Mucosa of gallbladder (tissue), 1 donor: ENCODE data around the gene PTDSS2. TPM values are rescaled to one million over a fixed set of nuclear protein-coding genes. Genes with fewer than 3 reads are reported as not detected.
"Not testable (repeated sequence)": the region's sequence is repeated elsewhere in the genome, so short reads cannot be mapped to it uniquely, and the experiment has no call there.

Experiments used
- DNase-seq: peaks from one replicate; pipeline ENCODE4 v3.0.0-alpha.2; 2020; ENCODE audit warnings: low spot score
- total RNA-seq: library from RNA; stranded (reverse); gene quantifications from one replicate; pipeline ENCODE4 v1.2.1, GENCODE V29; 2021
- donor health status: DM: no; HTN: no; CAD: no.

The PTDSS2 gene
- total RNA-seq, 1 donor from 2014 or later = 36.6 TPM

DNA sequence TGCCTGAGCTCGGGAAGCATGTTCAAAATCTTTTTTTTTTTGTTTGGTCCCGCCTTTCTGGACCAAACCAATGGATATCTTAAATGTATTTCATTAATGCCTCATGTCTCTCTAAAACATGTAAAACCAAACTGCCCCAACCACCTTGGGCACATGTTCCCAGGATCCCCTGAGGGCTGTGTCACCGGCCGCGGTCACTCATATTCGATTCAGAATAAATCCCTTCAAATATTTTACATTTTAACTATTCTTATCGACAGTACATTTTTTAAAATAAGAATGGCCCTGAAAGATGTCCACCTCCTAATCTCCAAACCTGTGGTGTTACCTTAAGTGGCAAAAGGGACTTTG lies 54.9 kb downstream of the PTDSS2 start:
- no peak for DNase-seq

GRCh38 chr11:506238-506994 lies 56.3 kb downstream of the PTDSS2 start:
- peak; percentile 98 for DNase-seq

- peak; percentile 99 for DNase-seq
Measured at GRCh38 chr11:506995-507726, 57.1 kb downstream of the PTDSS2 start, which contains the start of gene RNH1. Gene RNH1, minus strand, starts transcription at chr11:507242. Its CDS starts 5,080 bp downstream, at chr11:502162.

GRCh38 chr11:507727-508515 lies 57.8 kb downstream of the PTDSS2 start:
- DNase-seq = no peak

DNA sequence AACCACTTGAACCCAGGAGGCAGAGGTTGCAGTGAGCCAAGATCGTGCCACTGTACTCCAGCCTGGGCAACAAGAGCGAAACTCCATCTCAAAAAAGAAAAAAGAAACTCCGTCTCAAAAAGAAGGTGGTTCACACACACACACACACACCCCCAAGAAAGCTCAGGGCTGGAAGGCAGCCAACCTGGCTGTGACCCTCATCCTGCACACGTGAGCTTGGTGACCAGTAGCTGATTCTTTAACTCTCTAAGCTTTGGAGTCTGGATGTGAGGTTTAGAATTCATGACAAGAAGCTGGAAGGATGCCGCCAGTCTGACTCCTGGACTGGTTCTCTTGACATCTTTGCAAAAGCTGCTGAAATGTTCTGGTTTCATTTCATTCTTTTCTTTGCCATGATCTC lies 58.9 kb downstream of the PTDSS2 start:
- DNase-seq = no peak

- DNase-seq = no peak
Measured at GRCh38 chr11:512761-513595, 62.9 kb downstream of the PTDSS2 start.

GRCh38 chr11:514606-515005 lies 64.5 kb downstream of the PTDSS2 start:
- no peak for DNase-seq

DNA sequence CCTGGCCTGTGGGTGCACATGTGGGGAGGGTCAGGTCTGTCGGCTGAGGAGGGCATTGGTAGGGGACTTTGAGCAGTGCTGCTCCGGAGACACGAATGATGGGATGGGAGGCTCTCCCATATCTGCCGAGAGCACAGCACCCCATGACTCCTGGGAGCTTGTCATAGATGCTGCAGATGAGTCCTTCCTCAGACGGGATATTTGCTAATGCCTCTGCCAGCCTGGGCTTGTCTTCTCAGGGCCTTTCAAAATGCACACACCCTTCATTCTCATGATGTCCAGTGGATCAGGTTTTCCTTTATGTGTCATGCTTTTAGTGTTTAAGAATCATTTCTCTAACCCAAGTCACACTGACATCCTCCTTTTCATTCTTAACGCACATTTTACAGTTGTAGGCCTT lies 65.1 kb downstream of the PTDSS2 start:
- DNase-seq = no peak

GRCh38 chr11:516400-516799 lies 66.3 kb downstream of the PTDSS2 start:
- DNase-seq = no peak

- DNase-seq = not testable (repeated sequence)
Measured at GRCh38 chr11:516918-517685, 67.0 kb downstream of the PTDSS2 start.

- peak; percentile 83 for DNase-seq
Measured at GRCh38 chr11:518463-519202, 68.6 kb downstream of the PTDSS2 start.

DNA sequence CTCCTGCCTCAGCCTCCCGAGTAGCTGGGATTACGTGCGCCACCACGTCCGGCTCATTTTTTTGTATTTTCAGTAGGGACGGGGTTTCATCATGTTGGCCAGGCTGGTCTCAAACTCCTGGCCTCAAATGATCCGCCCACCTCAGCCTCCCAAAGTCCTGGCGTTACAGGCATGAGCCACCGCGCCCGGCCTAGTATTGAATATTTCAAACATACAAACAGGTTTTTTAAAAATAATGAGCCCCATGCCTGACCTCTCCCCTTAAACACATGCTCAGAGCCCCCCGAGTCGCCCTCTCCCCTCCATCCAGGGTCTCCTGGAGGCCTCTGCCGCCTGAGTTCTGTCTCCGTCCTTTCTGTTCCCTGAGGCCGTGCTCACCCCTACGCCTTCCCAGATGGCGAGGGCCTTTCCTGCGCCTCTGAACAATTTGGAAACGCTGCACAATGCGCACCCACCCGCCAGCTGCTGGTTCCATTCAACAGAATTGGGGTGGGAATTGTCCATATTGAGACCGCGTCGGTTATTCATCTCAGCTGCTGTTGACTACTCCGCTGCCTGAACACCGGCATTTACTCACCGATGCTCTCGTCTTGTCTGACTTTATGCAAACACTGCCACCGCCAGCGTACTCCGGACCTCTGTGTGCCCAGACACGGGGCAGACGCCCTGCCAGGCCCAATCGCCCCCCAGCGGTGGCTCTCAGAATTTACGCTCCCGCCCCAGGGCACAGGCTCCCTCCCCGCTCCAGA lies 70.5 kb downstream of the PTDSS2 start:
- no peak for DNase-seq

DNA sequence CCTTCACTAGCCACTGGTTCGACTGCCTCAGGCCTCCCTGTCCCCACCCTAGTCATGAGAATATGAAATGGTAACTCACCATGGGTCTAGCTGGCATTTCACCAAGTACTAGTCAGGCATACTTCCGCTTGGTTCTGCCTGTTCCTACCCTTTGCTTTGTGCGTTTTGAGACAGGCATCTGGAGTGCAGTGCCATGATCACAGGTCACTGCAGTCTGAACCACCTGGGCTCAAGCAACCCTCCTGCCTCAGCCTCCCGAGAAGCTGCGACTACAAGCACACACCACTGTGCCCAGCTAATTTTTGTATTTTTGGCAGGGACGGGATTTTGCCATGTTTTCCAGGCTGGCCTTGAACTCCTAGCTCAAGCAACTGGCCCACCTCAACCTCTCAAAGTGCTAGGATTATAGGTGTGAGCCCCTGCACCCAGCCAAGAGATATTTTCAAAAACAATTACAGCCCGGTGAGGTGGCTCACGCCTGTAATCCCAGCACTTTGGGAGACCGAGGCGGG lies 71.2 kb downstream of the PTDSS2 start:
- DNase-seq = no peak

- DNase-seq = no peak
Measured at GRCh38 chr11:526192-526591, 76.1 kb downstream of the PTDSS2 start.

GRCh38 chr11:528166-528814 lies 78.2 kb downstream of the PTDSS2 start:
- DNase-seq = no peak

GRCh38 chr11:528815-529727 lies 79.0 kb downstream of the PTDSS2 start:
- DNase-seq = no peak

DNA sequence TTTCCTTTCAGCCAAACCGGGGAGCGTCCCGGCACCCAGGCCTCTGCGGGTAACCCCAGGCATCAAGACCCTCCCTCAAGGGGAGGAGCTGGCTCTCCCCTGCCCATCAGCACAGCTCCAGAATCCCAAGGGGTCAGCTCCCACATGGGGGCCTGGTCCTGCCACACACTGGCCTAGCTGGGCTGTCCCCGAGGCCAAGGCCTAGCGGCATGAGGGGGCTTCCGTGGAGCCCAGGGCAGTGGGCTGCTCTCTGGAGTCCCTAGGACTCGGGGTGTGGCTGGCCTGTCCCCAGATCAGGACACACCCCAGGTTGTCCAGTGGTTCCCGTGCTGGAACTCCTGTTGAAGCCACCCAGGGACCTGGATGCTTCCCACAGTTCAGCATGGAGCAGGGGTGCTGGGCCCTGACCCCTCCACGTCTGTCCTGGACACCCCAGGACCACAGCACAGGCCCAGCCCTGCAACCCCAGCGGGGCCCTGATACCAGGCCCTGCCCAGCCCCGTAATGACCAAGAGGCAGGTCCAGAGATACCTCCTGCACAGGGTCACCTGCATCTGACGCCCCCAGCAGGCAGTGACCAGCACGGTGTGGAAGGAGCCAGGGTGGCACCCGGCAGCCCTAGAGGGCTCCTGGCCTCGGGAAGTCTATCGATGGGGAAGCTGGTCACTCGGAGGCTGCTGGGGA lies 79.8 kb downstream of the PTDSS2 start:
- no peak for DNase-seq
